Measurements from ENCODE around the gene OR4N2. TPM values are rescaled to one million over a fixed set of nuclear protein-coding genes. Genes with fewer than 3 reads are reported as not detected.

Gene OR4N2
- total and polyA plus RNA-seq, 9 of the 15 experiments (the other 6 are each of a cell fraction or from before 2014, with no cell fraction given) = not detected

DNA sequence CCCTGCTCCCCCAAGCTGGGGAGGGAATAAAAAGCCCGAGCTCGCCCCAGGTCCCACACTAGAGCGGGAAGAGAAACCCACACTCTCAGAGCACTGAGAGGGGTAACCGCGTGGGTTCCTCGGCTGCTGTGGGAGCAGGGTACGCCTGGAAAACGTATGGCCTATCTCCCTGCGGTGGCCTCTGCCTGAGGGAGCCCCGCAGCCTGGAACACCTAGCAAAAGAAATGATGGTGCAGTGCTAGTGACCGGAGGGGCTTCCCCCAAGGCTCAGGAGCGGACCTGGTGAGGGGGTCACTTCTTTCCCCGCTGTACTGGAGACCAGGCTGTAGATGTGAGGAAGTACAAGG lies 2.5 kb upstream of the OR4N2 start (continued):
- TF ChIP-seq, protein P1, sequence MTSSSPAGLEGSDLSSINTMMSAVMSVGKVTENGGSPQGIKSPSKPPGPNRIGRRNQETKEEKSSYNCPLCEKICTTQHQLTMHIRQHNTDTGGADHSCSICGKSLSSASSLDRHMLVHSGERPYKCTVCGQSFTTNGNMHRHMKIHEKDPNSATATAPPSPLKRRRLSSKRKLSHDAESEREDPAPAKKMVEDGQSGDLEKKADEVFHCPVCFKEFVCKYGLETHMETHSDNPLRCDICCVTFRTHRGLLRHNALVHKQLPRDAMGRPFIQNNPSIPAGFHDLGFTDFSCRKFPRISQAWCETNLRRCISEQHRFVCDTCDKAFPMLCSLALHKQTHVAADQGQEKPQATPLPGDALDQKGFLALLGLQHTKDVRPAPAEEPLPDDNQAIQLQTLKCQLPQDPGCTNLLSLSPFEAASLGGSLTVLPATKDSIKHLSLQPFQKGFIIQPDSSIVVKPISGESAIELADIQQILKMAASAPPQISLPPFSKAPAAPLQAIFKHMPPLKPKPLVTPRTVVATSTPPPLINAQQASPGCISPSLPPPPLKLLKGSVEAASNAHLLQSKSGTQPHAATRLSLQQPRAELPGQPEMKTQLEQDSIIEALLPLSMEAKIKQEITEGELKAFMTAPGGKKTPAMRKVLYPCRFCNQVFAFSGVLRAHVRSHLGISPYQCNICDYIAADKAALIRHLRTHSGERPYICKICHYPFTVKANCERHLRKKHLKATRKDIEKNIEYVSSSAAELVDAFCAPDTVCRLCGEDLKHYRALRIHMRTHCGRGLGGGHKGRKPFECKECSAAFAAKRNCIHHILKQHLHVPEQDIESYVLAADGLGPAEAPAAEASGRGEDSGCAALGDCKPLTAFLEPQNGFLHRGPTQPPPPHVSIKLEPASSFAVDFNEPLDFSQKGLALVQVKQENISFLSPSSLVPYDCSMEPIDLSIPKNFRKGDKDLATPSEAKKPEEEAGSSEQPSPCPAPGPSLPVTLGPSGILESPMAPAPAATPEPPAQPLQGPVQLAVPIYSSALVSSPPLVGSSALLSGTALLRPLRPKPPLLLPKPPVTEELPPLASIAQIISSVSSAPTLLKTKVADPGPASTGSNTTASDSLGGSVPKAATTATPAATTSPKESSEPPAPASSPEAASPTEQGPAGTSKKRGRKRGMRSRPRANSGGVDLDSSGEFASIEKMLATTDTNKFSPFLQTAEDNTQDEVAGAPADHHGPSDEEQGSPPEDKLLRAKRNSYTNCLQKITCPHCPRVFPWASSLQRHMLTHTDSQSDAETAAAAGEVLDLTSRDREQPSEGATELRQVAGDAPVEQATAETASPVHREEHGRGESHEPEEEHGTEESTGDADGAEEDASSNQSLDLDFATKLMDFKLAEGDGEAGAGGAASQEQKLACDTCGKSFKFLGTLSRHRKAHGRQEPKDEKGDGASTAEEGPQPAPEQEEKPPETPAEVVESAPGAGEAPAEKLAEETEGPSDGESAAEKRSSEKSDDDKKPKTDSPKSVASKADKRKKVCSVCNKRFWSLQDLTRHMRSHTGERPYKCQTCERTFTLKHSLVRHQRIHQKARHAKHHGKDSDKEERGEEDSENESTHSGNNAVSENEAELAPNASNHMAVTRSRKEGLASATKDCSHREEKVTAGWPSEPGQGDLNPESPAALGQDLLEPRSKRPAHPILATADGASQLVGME (CRISPR knock-in tag; IDR thresholded peaks at IDR 0.05) = no peak
- TF ChIP-seq FOXP1 (CRISPR knock-in tag; IDR thresholded peaks at IDR 0.05) (no peak), ZNF79 (CRISPR knock-in tag; IDR thresholded peaks at IDR 0.05; ENCODE audit: low read depth) (no peak), L3MBTL2 (IDR thresholded peaks at IDR 0.05) (no peak)
- TF ChIP-seq, protein P2, sequence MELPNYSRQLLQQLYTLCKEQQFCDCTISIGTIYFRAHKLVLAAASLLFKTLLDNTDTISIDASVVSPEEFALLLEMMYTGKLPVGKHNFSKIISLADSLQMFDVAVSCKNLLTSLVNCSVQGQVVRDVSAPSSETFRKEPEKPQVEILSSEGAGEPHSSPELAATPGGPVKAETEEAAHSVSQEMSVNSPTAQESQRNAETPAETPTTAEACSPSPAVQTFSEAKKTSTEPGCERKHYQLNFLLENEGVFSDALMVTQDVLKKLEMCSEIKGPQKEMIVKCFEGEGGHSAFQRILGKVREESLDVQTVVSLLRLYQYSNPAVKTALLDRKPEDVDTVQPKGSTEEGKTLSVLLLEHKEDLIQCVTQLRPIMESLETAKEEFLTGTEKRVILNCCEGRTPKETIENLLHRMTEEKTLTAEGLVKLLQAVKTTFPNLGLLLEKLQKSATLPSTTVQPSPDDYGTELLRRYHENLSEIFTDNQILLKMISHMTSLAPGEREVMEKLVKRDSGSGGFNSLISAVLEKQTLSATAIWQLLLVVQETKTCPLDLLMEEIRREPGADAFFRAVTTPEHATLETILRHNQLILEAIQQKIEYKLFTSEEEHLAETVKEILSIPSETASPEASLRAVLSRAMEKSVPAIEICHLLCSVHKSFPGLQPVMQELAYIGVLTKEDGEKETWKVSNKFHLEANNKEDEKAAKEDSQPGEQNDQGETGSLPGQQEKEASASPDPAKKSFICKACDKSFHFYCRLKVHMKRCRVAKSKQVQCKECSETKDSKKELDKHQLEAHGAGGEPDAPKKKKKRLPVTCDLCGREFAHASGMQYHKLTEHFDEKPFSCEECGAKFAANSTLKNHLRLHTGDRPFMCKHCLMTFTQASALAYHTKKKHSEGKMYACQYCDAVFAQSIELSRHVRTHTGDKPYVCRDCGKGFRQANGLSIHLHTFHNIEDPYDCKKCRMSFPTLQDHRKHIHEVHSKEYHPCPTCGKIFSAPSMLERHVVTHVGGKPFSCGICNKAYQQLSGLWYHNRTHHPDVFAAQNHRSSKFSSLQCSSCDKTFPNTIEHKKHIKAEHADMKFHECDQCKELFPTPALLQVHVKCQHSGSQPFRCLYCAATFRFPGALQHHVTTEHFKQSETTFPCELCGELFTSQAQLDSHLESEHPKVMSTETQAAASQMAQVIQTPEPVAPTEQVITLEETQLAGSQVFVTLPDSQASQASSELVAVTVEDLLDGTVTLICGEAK (IDR thresholded peaks at IDR 0.05) = no peak
- TF ChIP-seq, protein P2 (CRISPR knock-in tag; IDR thresholded peaks at IDR 0.05) = no peak
- TF ChIP-seq, protein P3, sequence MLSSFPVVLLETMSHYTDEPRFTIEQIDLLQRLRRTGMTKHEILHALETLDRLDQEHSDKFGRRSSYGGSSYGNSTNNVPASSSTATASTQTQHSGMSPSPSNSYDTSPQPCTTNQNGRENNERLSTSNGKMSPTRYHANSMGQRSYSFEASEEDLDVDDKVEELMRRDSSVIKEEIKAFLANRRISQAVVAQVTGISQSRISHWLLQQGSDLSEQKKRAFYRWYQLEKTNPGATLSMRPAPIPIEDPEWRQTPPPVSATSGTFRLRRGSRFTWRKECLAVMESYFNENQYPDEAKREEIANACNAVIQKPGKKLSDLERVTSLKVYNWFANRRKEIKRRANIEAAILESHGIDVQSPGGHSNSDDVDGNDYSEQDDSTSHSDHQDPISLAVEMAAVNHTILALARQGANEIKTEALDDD (IDR thresholded peaks at IDR 0.05) = no peak

All from K562 (cell line).